HCT116 (cell line): ENCODE measurements around the gene RET. TPM values are rescaled to one million over a fixed set of nuclear protein-coding genes. Genes with fewer than 3 reads are reported as not detected.

Experiments used
- ATAC-seq: fragments of 200-7000 bp; cut with Tn5 transposase; 2 replicates; pipeline ENCODE4 v1.9.1; 2020; ENCODE audit warnings: mild to moderate bottlenecking, moderate library complexity
- Bru-seq: library from RNA; stranded (reverse); fragments of 400-500 nt; gene quantifications from one replicate; lab custom pipeline; 2021; lab: Mats Ljungman, UMichigan
- BruChase-seq, 2 experiments: library from RNA; stranded (reverse); fragments of 400-500 nt; gene quantifications; one replicate each; lab custom pipeline; 2021; lab: Mats Ljungman, UMichigan
- BruUV-seq: library from RNA; stranded (reverse); fragments of 400-500 nt; replicated peaks from 2 replicates; lab custom pipeline; 2021; lab: Mats Ljungman, UMichigan
- CTCF ChIA-PET: fragments of 300-600 bp; sonication (Branson Sonifier 250); formaldehyde crosslinking; loops from one replicate; lab custom pipeline; 2021; ENCODE audit warnings: antibody characterized with exemption; lab: Charles Lee
- POLR2A ChIA-PET: fragments of 300-600, 350-600 bp; sonication (Branson Sonifier 250); formaldehyde crosslinking; loops from one replicate; lab custom pipeline; 2021; ENCODE audit warnings: antibody characterized with exemption; lab: Charles Lee
- RAD21 ChIA-PET, 2 experiments: fragments of 300-600 bp; sonication (Branson Sonifier 250); formaldehyde crosslinking; loops; one replicate each; lab custom pipeline; 2023; ENCODE audit warnings: low total read pairs in 2 of 2; ENCODE audit not compliant: uncharacterized antibody in 2 of 2, unreplicated experiment in 2 of 2, low non-redundant PET in 1 of 2; lab: Charles Lee
- DNase-seq: peaks from one replicate; pipeline ENCODE4 v3.0.0-alpha.2; 2010; ENCODE audit warnings: low read depth, low spot score
- H2AFZ ChIP-seq: fragments of 200-600 bp; shearing (Covaris generic), sonication (generic); 2 replicates; pipeline ENCODE4 v1.6.1; 2017; ENCODE audit warnings: low read depth, mixed run types, mixed read lengths, antibody characterized with exemption, low read length; ENCODE audit not compliant: poor library complexity, severe bottlenecking
- H3K27ac ChIP-seq: 2 replicates; pipeline ENCODE4 v1.5.1; 2012; ENCODE audit warnings: low read depth, low read length
- H3K27me3 ChIP-seq: fragments of 200-600 bp; sonication (generic); 2 replicates; pipeline ENCODE4 v1.6.1; 2016; ENCODE audit warnings: mixed run types, low read length, mixed read lengths; ENCODE audit not compliant: insufficient read depth
- H3K36me3 ChIP-seq, 2 experiments: fragments of 200-500 bp in 1 of 2; fragments of 200-600 bp in 1 of 2; sonication (Bioruptor generic) in 1 of 2; sonication (generic) in 1 of 2; 2 replicates each; pipeline versions ENCODE4 v1.5.1 to v1.6.1; 2014 to 2016; ENCODE audit warnings: low read length in 2 of 2, inconsistent platforms in 1 of 2, mixed read lengths in 1 of 2, mixed run types in 1 of 2; ENCODE audit not compliant: insufficient read depth in 2 of 2, control insufficient read depth in 1 of 2
- H3K4me1 ChIP-seq, 2 experiments: fragments of 200-600 bp in 1 of 2; sonication (generic) in 1 of 2; 2 replicates each; pipeline versions ENCODE4 v1.5.1 to v1.6.1; 2012 to 2017; ENCODE audit warnings: low read length in 2 of 2, inconsistent platforms in 1 of 2, mild to moderate bottlenecking in 1 of 2, mixed read lengths in 1 of 2, mixed run types in 1 of 2, moderate library complexity in 1 of 2; ENCODE audit not compliant: insufficient read depth in 2 of 2, control insufficient read depth in 1 of 2
- H3K4me2 ChIP-seq: fragments of 200-600 bp; sonication (generic); 2 replicates; pipeline ENCODE4 v1.6.1; 2017; ENCODE audit warnings: mixed run types, low read length, mixed read lengths
- H3K4me3 ChIP-seq, 2 experiments: fragments of 200-600 bp in 1 of 2; sonication (generic) in 1 of 2; replicated peaks in 1 of 2; 2 replicates each; pipeline ENCODE4 v1.5.1; 2011 to 2016; ENCODE audit warnings: low read length in 2 of 2, control low read depth in 1 of 2, low read depth in 1 of 2, mild to moderate bottlenecking in 1 of 2, mixed read lengths in 1 of 2, mixed run types in 1 of 2
- H3K79me2 ChIP-seq: fragments of 200-600 bp; sonication (generic); 2 replicates; pipeline ENCODE4 v1.6.1; 2017; ENCODE audit warnings: mild to moderate bottlenecking, mixed run types, low read length, moderate library complexity, mixed read lengths; ENCODE audit not compliant: insufficient read depth
- H3K9ac ChIP-seq: fragments of 200-600 bp; sonication (generic); 2 replicates; pipeline ENCODE4 v1.6.1; 2016; ENCODE audit warnings: low read length, mixed read lengths
- H3K9me2 ChIP-seq: fragments of 200-600 bp; sonication (generic), shearing (Covaris generic); 2 replicates; pipeline ENCODE4 v1.6.1; 2017; ENCODE audit warnings: mixed run types, mild to moderate bottlenecking, moderate library complexity; ENCODE audit not compliant: insufficient read depth
- H3K9me3 ChIP-seq, 2 experiments: fragments of 200-500 bp in 1 of 2; fragments of 200-600 bp in 1 of 2; sonication (Bioruptor generic) in 1 of 2; sonication (generic) in 1 of 2; 2 replicates each; pipeline ENCODE4 v1.6.1; 2014 to 2017; ENCODE audit warnings: low read length in 2 of 2, mixed read lengths in 2 of 2, inconsistent platforms in 1 of 2, low read depth in 1 of 2, mild to moderate bottlenecking in 1 of 2, mixed run types in 1 of 2, moderate library complexity in 1 of 2; ENCODE audit not compliant: control insufficient read depth in 1 of 2, insufficient read depth in 1 of 2
- H4K20me1 ChIP-seq: fragments of 200-600 bp; sonication (generic), shearing (Covaris generic); 2 replicates; pipeline ENCODE4 v1.6.1; 2017; ENCODE audit warnings: mixed run types, mild to moderate bottlenecking, moderate library complexity; ENCODE audit not compliant: insufficient read depth
- ATF3 ChIP-seq: IDR thresholded peaks from 2 replicates; pipeline ENCODE4 v1.6.1; 2012
- EGR1 ChIP-seq: IDR thresholded peaks from 2 replicates; pipeline ENCODE4 v1.6.1; 2012; ENCODE audit warnings: low read depth
- EZH2phosphoT487 ChIP-seq: fragments of 200-600 bp; IDR thresholded peaks from 2 replicates; pipeline ENCODE4 v1.6.1; 2018; ENCODE audit warnings: antibody characterized with exemption, borderline replicate concordance
- POLR2A ChIP-seq: IDR thresholded peaks from 2 replicates; pipeline ENCODE4 v1.7.0; 2011; ENCODE audit warnings: borderline replicate concordance; ENCODE audit not compliant: insufficient read depth, insufficient read length; ENCODE audit errors: extremely low read depth
- POLR2AphosphoS5 ChIP-seq: IDR thresholded peaks from 2 replicates; pipeline ENCODE4 v1.6.1; 2011; ENCODE audit warnings: mild to moderate bottlenecking, low read depth, low read length, moderate library complexity
- RAD21 ChIP-seq: IDR thresholded peaks from 2 replicates; pipeline ENCODE4 v1.6.1; 2012; ENCODE audit warnings: low read depth, mild to moderate bottlenecking
- SIN3A ChIP-seq: IDR thresholded peaks from 2 replicates; pipeline ENCODE4 v1.6.1; 2012; ENCODE audit warnings: low read depth
- SRF ChIP-seq: IDR thresholded peaks from 2 replicates; pipeline ENCODE4 v1.6.1; 2012; ENCODE audit warnings: low read depth
- TCF7L2 ChIP-seq: IDR thresholded peaks from 2 replicates; pipeline ENCODE4 v1.7.0; 2011; ENCODE audit warnings: borderline replicate concordance, inconsistent platforms; ENCODE audit not compliant: insufficient read depth, insufficient read length; ENCODE audit errors: extremely low read depth
- YY1 ChIP-seq: IDR thresholded peaks from 2 replicates; pipeline ENCODE4 v1.6.1; 2011; ENCODE audit warnings: low read length, low read depth, moderate library complexity, mild to moderate bottlenecking; ENCODE audit not compliant: insufficient replicate concordance; ENCODE audit errors: extremely low read depth
- ZBTB33 ChIP-seq: IDR thresholded peaks from 2 replicates; pipeline ENCODE4 v1.6.1; 2011; ENCODE audit warnings: mild to moderate bottlenecking, low read length, moderate library complexity; ENCODE audit not compliant: insufficient replicate concordance; ENCODE audit errors: extremely low read depth
- ZFX ChIP-seq: fragments of 450-650 bp; IDR thresholded peaks from 2 replicates; pipeline ENCODE4 v1.6.1; 2017
- ZNF274 ChIP-seq: fragments of 200-500 bp; sonication (Bioruptor generic); IDR thresholded peaks from 2 replicates; pipeline ENCODE4 v1.6.1; 2014; ENCODE audit warnings: mild to moderate bottlenecking, low read depth, low read length, inconsistent platforms
- intact Hi-C: fragments of 100-400 bp; cut with micrococcal nuclease; formaldehyde crosslinking; loops from 2 replicates; pipeline ENCODE4 v1.10.0; 2022
- long read RNA-seq: library from polyadenylated mRNA; unstranded; transcript quantifications from one replicate; pipeline ENCODE4 v2.0.0, GENCODE V29; 2021; ENCODE audit not compliant: unreplicated experiment
- polyA plus RNA-seq: library from polyadenylated mRNA; unstranded; fragments of >200 nt; gene quantifications from 2 replicates; pipeline ENCODE4 v1.2.1, GENCODE V29; 2012; ENCODE audit warnings: missing spikeins
- total RNA-seq: library from RNA; stranded (reverse); gene quantifications from one replicate; pipeline ENCODE4 v1.2.1, GENCODE V29; 2021; ENCODE audit not compliant: unreplicated experiment

RET gene
- total RNA-seq (5.9 TPM), Bru-seq, nascent RNA (percentile 29 among the genes with signal in this experiment), BruChase-seq, experiment 1, labeled RNA remaining after a 6-hour chase (percentile 33 among the genes with signal in this experiment), BruChase-seq, experiment 2, labeled RNA remaining after a 2-hour chase (percentile 37 among the genes with signal in this experiment)
- 2.5 and 3.1 TPM in 2 replicates for polyA plus RNA-seq
- long read RNA-seq, full-length matches to known transcripts, result 1 of 13 reads
- long read RNA-seq, partial matches to known transcripts, result 7 of 13 reads
- long read RNA-seq, other reads (novel, unspliced or antisense), result 5 of 13 reads

GRCh38 chr10:43076876-43077420 is at the start of gene RET:
Gene RET (plus strand): TSS chr10:43077069. CDS start chr10:43077259, 190 bp downstream.
- TF ChIP-seq POLR2AphosphoS5 (peak; percentile 46), SRF (no peak), EGR1 (no peak)
- TF ChIP-seq, all 23 proteins: peak for 1
- Histone ChIP-seq H3K36me3 (no peaks in the 10 kb centered on the region), H3K9me2 (no peaks in the 10 kb centered on the region), H4K20me1 (no peaks in the 10 kb centered on the region), H3K9me3 (no peaks in the 10 kb centered on the region), H3K4me2 (peak within 1 kb of the TSS; percentile 84), H3K79me2 (no peaks in the 10 kb centered on the region), H3K4me1 (peaks cover 12 to 19% of the 10 kb centered on the region in 2 experiments; a peak in 2 of 4 replicates), H3K9ac (peak within 1 kb of the TSS; percentile 35; the same call in 1 of the 2 replicates), H3K27me3 (no peaks in the 10 kb centered on the region), H3K4me3 (peak within 1 kb of the TSS; percentile 45 to 64), H2AFZ (no peak within 1 kb of the TSS), H3K27ac (no peak within 1 kb of the TSS; the same call in 1 of the 2 replicates)
- ATAC-seq, result peak; percentile 77
- BruUV-seq, result no TSS peak
- DNase-seq, result no peak
- intact Hi-C loops, result no loop called here
- POLR2A ChIA-PET, result no interaction called here
- RAD21 ChIA-PET, result no interaction called here
- CTCF ChIA-PET, result no interaction called here

DNA sequence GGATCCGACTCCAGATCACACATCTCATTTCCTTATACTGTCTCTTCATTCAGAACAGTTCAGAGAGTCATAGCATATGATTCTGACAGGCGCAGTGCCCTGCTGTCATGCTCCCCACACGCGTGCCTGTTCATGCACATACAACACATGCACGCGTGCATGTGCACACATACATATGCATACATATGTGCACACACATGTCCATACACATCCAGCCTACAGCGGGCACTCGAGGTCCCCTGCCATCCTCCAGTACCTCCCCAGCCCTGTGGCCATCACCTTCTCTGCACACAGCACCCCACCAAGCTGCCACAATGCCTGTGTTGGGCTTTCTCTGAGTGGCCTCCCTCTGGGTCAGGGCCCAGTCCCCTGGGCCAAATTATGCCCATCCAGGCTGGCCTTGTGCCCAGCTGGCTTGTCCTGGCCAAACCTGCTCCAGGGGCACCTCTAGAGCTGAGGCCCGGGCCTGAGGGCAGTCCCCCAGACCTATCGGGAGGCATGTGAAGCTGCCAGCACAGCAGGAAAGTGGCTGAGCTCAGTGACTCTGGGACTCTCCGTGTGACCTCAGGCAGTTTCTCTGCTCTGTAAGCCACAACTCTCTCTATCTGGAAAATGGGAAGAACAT is 49.4 kb upstream of the RET start:
- POLR2A ChIA-PET, result no interaction called here
- Histone ChIP-seq H3K9me3 (no peaks in the 10 kb centered on the region; a peak in 2 of 4 replicates), H3K9me2 (no peaks in the 10 kb centered on the region), H3K4me2 (no peak overlapping the region), H3K27me3 (no peaks in the 10 kb centered on the region; the same call in 1 of the 2 replicates), H2AFZ (no peak overlapping the region), H3K9ac (no peak overlapping the region), H3K36me3 (no peaks in the 10 kb centered on the region), H3K4me3 (no peak overlapping the region), H3K27ac (no peak overlapping the region), H3K79me2 (no peaks in the 10 kb centered on the region), H3K4me1 (no peaks in the 10 kb centered on the region), H4K20me1 (no peaks in the 10 kb centered on the region)
- DNase-seq (no peak), ATAC-seq (no peak)
- RAD21 ChIA-PET, result no interaction called here
- TF ChIP-seq TCF7L2, result no peak
- no peak for TF ChIP-seq SIN3A
- no peak for TF ChIP-seq POLR2A
- TF ChIP-seq RAD21, result no peak
- TF ChIP-seq ZNF274, result no peak
- no peak for TF ChIP-seq ZBTB33
- TF ChIP-seq EZH2phosphoT487, result no peak
- no peak for TF ChIP-seq ATF3
- TF ChIP-seq ZFX, result no peak
- TF ChIP-seq YY1, result no peak
- CTCF ChIA-PET, result no interaction called here
- intact Hi-C loops, result no loop called here
- no TSS peak for BruUV-seq
